ENCODE measurements around the gene SLC30A2.

Gene SLC30A2

GRCh38 chr1:26038904-26039303, 7.0 kb downstream of the SLC30A2 start:
- no peak for DNase-seq (ENCODE audit: extremely low read depth, low read depth)
- TF ChIP-seq CTCF (IDR thresholded peaks at IDR 0.05; ENCODE audit: low read depth, low read length), result no peak

- no peak for DNase-seq (ENCODE audit: extremely low read depth, low read depth)
- TF ChIP-seq CTCF (IDR thresholded peaks at IDR 0.05; ENCODE audit: low read depth, low read length), result no peak
These were observed 7.4 kb downstream of the SLC30A2 start for GRCh38 chr1:26038477-26038876.

GRCh38 chr1:26037904-26038303, 8.0 kb downstream of the SLC30A2 start:
- no peak for DNase-seq (ENCODE audit: extremely low read depth, low read depth)

GRCh38 chr1:26036756-26037281, 9.1 kb downstream of the SLC30A2 start:
- no peak for DNase-seq (ENCODE audit: extremely low read depth, low read depth)
- TF ChIP-seq CTCF (IDR thresholded peaks at IDR 0.05; ENCODE audit: low read depth, low read length), result no peak

More at GRCh38 chr1:26037904-26038303, 8.0 kb downstream of the SLC30A2 start:
- no peak for TF ChIP-seq CTCF (IDR thresholded peaks at IDR 0.05; ENCODE audit: low read depth, low read length)

- DNase-seq (ENCODE audit: extremely low read depth, low read depth), result peak; percentile 18
- peak; percentile 96 for TF ChIP-seq CTCF (IDR thresholded peaks at IDR 0.05; ENCODE audit: low read depth, low read length)
These were observed 9.8 kb downstream of the SLC30A2 start for GRCh38 chr1:26035959-26036755.

- TF ChIP-seq CTCF (IDR thresholded peaks at IDR 0.05; ENCODE audit: low read depth, low read length), result no peak
These were observed 10.5 kb downstream of the SLC30A2 start for GRCh38 chr1:26035203-26035958.

More at GRCh38 chr1:26035203-26035958, 10.5 kb downstream of the SLC30A2 start:
- peak; percentile 70 for DNase-seq (ENCODE audit: extremely low read depth, low read depth)
